IMR-90 (cell line): ENCODE measurements around the gene INTU. TPM values are rescaled to one million over a fixed set of nuclear protein-coding genes. Genes with fewer than 3 reads are reported as not detected.

Experiments
- ATAC-seq: fragments of 200-7000 bp; cut with Tn5 transposase; 2 replicates; pipeline ENCODE4 v1.9.1; 2020; ENCODE audit warnings: low read depth, mild to moderate bottlenecking, moderate library complexity
- BruUV-seq: library from RNA; stranded (reverse); fragments of 400-500 nt; replicated peaks from 2 replicates; lab custom pipeline; 2021; lab: Mats Ljungman, UMichigan
- CTCF ChIA-PET: fragments of 300-600 bp; formaldehyde crosslinking; extraction: SDS; loops from one replicate; lab custom pipeline; 2021; ENCODE audit warnings: antibody characterized with exemption; lab: Yijun Ruan, JAX
- POLR2A ChIA-PET: fragments of 300-600 bp; sonication (Branson Sonifier 250); formaldehyde crosslinking; loops from one replicate; lab custom pipeline; 2022; ENCODE audit warnings: antibody characterized with exemption; ENCODE audit not compliant: unreplicated experiment; lab: Charles Lee
- DNase-seq: peaks from one replicate; pipeline ENCODE4 v3.0.0; 2013
- H2AFZ ChIP-seq: replicated peaks from 2 replicates; pipeline ENCODE3; 2013; ENCODE audit warnings: low read length, mild to moderate bottlenecking; ENCODE audit not compliant: poor library complexity
- H2AK5ac ChIP-seq: 2 replicates; pipeline ENCODE4 v1.6.1; 2013; ENCODE audit warnings: low read depth, low read length, inconsistent platforms
- H2AK9ac ChIP-seq: replicated peaks from 2 replicates; pipeline ENCODE3; 2013; ENCODE audit warnings: mild to moderate bottlenecking, low read depth, low read length, moderate library complexity; ENCODE audit not compliant: poor library complexity
- H2BK120ac ChIP-seq: 2 replicates; pipeline ENCODE4 v1.6.1; 2013; ENCODE audit warnings: low read depth, low read length, inconsistent platforms
- H2BK15ac ChIP-seq: 3 replicates; pipeline ENCODE4 v1.6.1; 2013; ENCODE audit warnings: low read depth, low read length, inconsistent platforms
- H2BK20ac ChIP-seq: 2 replicates; pipeline ENCODE4 v1.6.1; 2013; ENCODE audit warnings: low read depth, mild to moderate bottlenecking, inconsistent platforms, low read length, moderate library complexity
- H2BK5ac ChIP-seq: 2 replicates; pipeline ENCODE4 v1.6.1; 2013; ENCODE audit warnings: mild to moderate bottlenecking, low read depth, low read length, inconsistent platforms; ENCODE audit not compliant: poor library complexity, severe bottlenecking
- H3K14ac ChIP-seq: replicated peaks from 2 replicates; pipeline ENCODE4 v1.6.1; 2013; ENCODE audit warnings: low read depth, low read length, inconsistent platforms
- H3K18ac ChIP-seq: 2 replicates; pipeline ENCODE4 v1.6.1; 2013; ENCODE audit warnings: low read depth, low read length, control low read depth
- H3K23ac ChIP-seq: 2 replicates; pipeline ENCODE4 v1.6.1; 2013; ENCODE audit warnings: low read depth, low read length, inconsistent platforms
- H3K27ac ChIP-seq: 2 replicates; pipeline ENCODE4 v1.5.1; 2013; ENCODE audit warnings: mild to moderate bottlenecking, control low read depth, low read length; ENCODE audit not compliant: insufficient read depth
- H3K27me3 ChIP-seq: 2 replicates; pipeline ENCODE4 v1.6.1; 2013; ENCODE audit warnings: low read length; ENCODE audit not compliant: control insufficient read depth, insufficient read depth
- H3K36me3 ChIP-seq: 2 replicates; pipeline ENCODE4 v1.6.1; 2013; ENCODE audit warnings: low read length, mixed read lengths; ENCODE audit not compliant: control insufficient read depth, insufficient read depth
- H3K4ac ChIP-seq: 2 replicates; pipeline ENCODE4 v1.6.1; 2013; ENCODE audit warnings: low read depth, low read length, inconsistent platforms
- H3K4me1 ChIP-seq: 2 replicates; pipeline ENCODE4 v1.6.1; 2013; ENCODE audit warnings: low read length, mixed read lengths; ENCODE audit not compliant: control insufficient read depth, insufficient read depth
- H3K4me2 ChIP-seq: 2 replicates; pipeline ENCODE4 v1.6.1; 2013; ENCODE audit warnings: low read depth, mild to moderate bottlenecking, control low read depth, low read length, moderate library complexity
- H3K4me3 ChIP-seq: 2 replicates; pipeline ENCODE4 v1.5.1; 2013; ENCODE audit warnings: low read depth, mild to moderate bottlenecking, control low read depth, low read length, moderate library complexity; ENCODE audit not compliant: insufficient read depth
- H3K56ac ChIP-seq: 2 replicates; pipeline ENCODE4 v1.6.1; 2013; ENCODE audit warnings: low read length, inconsistent platforms; ENCODE audit not compliant: insufficient read depth; ENCODE audit errors: extremely low read depth
- H3K79me1 ChIP-seq, 2 experiments: 2 replicates each; pipeline ENCODE4 v1.6.1; 2013; ENCODE audit warnings: low read length in 2 of 2, inconsistent platforms in 1 of 2, low read depth in 1 of 2
- H3K9ac ChIP-seq: 2 replicates; pipeline ENCODE4 v1.6.1; 2013; ENCODE audit warnings: low read depth, low read length, control low read depth
- H3K9me1 ChIP-seq: 2 replicates; pipeline ENCODE4 v1.6.1; 2013; ENCODE audit warnings: low read length, inconsistent platforms; ENCODE audit not compliant: insufficient read depth
- H3K9me3 ChIP-seq: 2 replicates; pipeline ENCODE4 v1.6.1; 2013; ENCODE audit warnings: low read length; ENCODE audit not compliant: control insufficient read depth, insufficient read depth
- H4K20me1 ChIP-seq: 2 replicates; pipeline ENCODE4 v1.6.1; 2013; ENCODE audit warnings: low read length, inconsistent platforms; ENCODE audit not compliant: insufficient read depth
- H4K5ac ChIP-seq: 2 replicates; pipeline ENCODE4 v1.6.1; 2013; ENCODE audit warnings: mild to moderate bottlenecking, low read depth, low read length, control low read depth
- H4K8ac ChIP-seq, 2 experiments: 2 replicates each; pipeline ENCODE4 v1.6.1; 2013; ENCODE audit warnings: low read depth in 2 of 2, low read length in 2 of 2, control low read depth in 1 of 2, inconsistent platforms in 1 of 2
- H4K91ac ChIP-seq: 2 replicates; pipeline ENCODE4 v1.6.1; 2013; ENCODE audit warnings: low read depth, low read length, inconsistent platforms; ENCODE audit not compliant: insufficient read depth
- BHLHE40 ChIP-seq: fragments of 150-350 bp; IDR thresholded peaks from 2 replicates; pipeline ENCODE4 v1.6.1; 2016; ENCODE audit warnings: mild to moderate bottlenecking, low read depth, low read length
- CEBPB ChIP-seq: IDR thresholded peaks from 2 replicates; pipeline ENCODE4 v1.6.1; 2012; ENCODE audit warnings: low read depth, low read length, improper control_type of control experiment
- CHD1 ChIP-seq: IDR thresholded peaks from 2 replicates; pipeline ENCODE4 v1.6.1; 2012; ENCODE audit warnings: low read depth, low read length, improper control_type of control experiment
- CTCF ChIP-seq: conservative IDR thresholded peaks from 2 replicates; pipeline ENCODE4 v1.5.1; 2012; ENCODE audit warnings: mild to moderate bottlenecking, low read depth, low read length, improper control_type of control experiment
- ELK1 ChIP-seq: fragments of 150-350 bp; IDR thresholded peaks from 2 replicates; pipeline ENCODE4 v1.6.1; 2016; ENCODE audit warnings: low read depth, mild to moderate bottlenecking, low read length, moderate library complexity, borderline replicate concordance
- FOS ChIP-seq: fragments of 150-350 bp; IDR thresholded peaks from 2 replicates; pipeline ENCODE4 v1.6.1; 2016; ENCODE audit warnings: low read depth, low read length
- MAFK ChIP-seq: IDR thresholded peaks from 2 replicates; pipeline ENCODE4 v1.6.1; 2012; ENCODE audit warnings: low read depth, low read length, improper control_type of control experiment
- MAZ ChIP-seq: IDR thresholded peaks from 2 replicates; pipeline ENCODE4 v1.6.1; 2012; ENCODE audit warnings: low read depth, mild to moderate bottlenecking, low read length, improper control_type of control experiment, moderate library complexity, borderline replicate concordance
- MXI1 ChIP-seq: IDR thresholded peaks from 2 replicates; pipeline ENCODE4 v1.6.1; 2012; ENCODE audit warnings: low read depth, mild to moderate bottlenecking, low read length, moderate library complexity, borderline replicate concordance
- NFE2L2 ChIP-seq: fragments of 150-350 bp; IDR thresholded peaks from 2 replicates; pipeline ENCODE4 v1.6.1; 2016; ENCODE audit warnings: low read depth, mild to moderate bottlenecking, low read length
- POLR2A ChIP-seq: IDR thresholded peaks from 2 replicates; pipeline ENCODE4 v1.6.1; 2012; ENCODE audit warnings: mild to moderate bottlenecking, low read depth, low read length
- RAD21 ChIP-seq: IDR thresholded peaks from 2 replicates; pipeline ENCODE4 v1.6.1; 2012; ENCODE audit warnings: low read length, improper control_type of control experiment
- RCOR1 ChIP-seq: IDR thresholded peaks from 2 replicates; pipeline ENCODE4 v1.6.1; 2012; ENCODE audit warnings: mild to moderate bottlenecking, low read length, improper control_type of control experiment; ENCODE audit not compliant: insufficient replicate concordance
- RFX5 ChIP-seq: IDR thresholded peaks from 2 replicates; pipeline ENCODE4 v1.8.0; 2012; ENCODE audit warnings: low read depth, mild to moderate bottlenecking, low read length, moderate library complexity
- SMC3 ChIP-seq: fragments of 150-350 bp; IDR thresholded peaks from 2 replicates; pipeline ENCODE4 v1.6.1; 2016; ENCODE audit warnings: low read depth, mild to moderate bottlenecking, antibody characterized with exemption, low read length, moderate library complexity
- USF2 ChIP-seq: fragments of 150-350 bp; IDR thresholded peaks from 2 replicates; pipeline ENCODE4 v1.6.1; 2017; ENCODE audit warnings: mild to moderate bottlenecking, antibody characterized with exemption, low read length, low read depth
- WGBS, 2 experiments: methylation state at CpG; one replicate each; pipeline versions ENCODE4 v1.1.5 to v1.1.7; 2013; ENCODE audit warnings: missing lambda C conversion rate in 2 of 2; ENCODE audit not compliant: insufficient read length in 1 of 2; ENCODE audit errors: extremely low coverage in 2 of 2; 5-methylcytosine and 5-hydroxymethylcytosine counted together
- dilution Hi-C: fragments of 300-500 bp; cut with HindIII; formaldehyde crosslinking; loops from one replicate; pipeline ENCODE4 v1.14.3; 2018; ENCODE audit warnings: low sequenced_read_pairs; ENCODE audit not compliant: unreplicated experiment
- in situ Hi-C: fragments of 300-500 bp; cut with MboI; formaldehyde crosslinking; loops from 3 replicates; pipeline ENCODE4 v1.14.3; 2019; ENCODE audit warnings: low sequenced_read_pairs, inconsistent platforms, mixed read lengths
- intact Hi-C: fragments of 100-400 bp; cut with micrococcal nuclease; formaldehyde crosslinking; loops from 2 replicates; pipeline ENCODE4 v1.10.0; 2022
- polyA plus RNA-seq, 3 experiments: library from polyadenylated mRNA; depleted of rRNA; stranded (reverse); fragments of >200 nt; gene quantifications; 2 replicates each; pipeline ENCODE4 v1.2.3, GENCODE V29; 2012; ENCODE audit warnings: low replicate concordance in 1 of 3
- total RNA-seq: library from RNA; depleted of rRNA; stranded (reverse); fragments of >200 nt; gene quantifications from 2 replicates; pipeline ENCODE4 v1.2.3, GENCODE V29; 2012

INTU gene
- total and polyA plus RNA-seq, 2 of the 4 experiments (the other 2 are of a cell fraction), result 6.5 to 10.8 TPM

- DNase-seq (no peak), ATAC-seq (no peak)
- Histone ChIP-seq H3K4ac (no peak overlapping the region), H2AK5ac (no peak overlapping the region), H3K9me3 (peaks cover 3% of the 10 kb centered on the region; the same call in 1 of the 2 replicates), H4K8ac (no peak overlapping the region), H3K9ac (no peak overlapping the region), H3K27me3 (no peaks in the 10 kb centered on the region), H2AK9ac (no peak overlapping the region), H4K20me1 (no peaks in the 10 kb centered on the region), H2BK5ac (no peak overlapping the region), H3K18ac (no peak overlapping the region), H2BK15ac (no peak overlapping the region), H3K4me1 (no peaks in the 10 kb centered on the region), H3K56ac (no peak overlapping the region), H2BK20ac (no peak overlapping the region), H4K5ac (no peak overlapping the region), H2AFZ (no peak overlapping the region), H3K14ac (no peak overlapping the region), H3K9me1 (no peaks in the 10 kb centered on the region), H3K27ac (no peak overlapping the region), H4K91ac (no peak overlapping the region), H3K4me3 (no peak overlapping the region), H3K36me3 (peaks cover 2% of the 10 kb centered on the region; the same call in 1 of the 2 replicates), H3K23ac (no peak overlapping the region), H2BK120ac (no peak overlapping the region), H3K4me2 (no peak overlapping the region), H3K79me1 (peaks cover 0 to 2% of the 10 kb centered on the region in 2 experiments; a peak in 1 of 4 replicates)
- in situ Hi-C loops (no loop called here), intact Hi-C loops (no loop called here), dilution Hi-C loops (no loop called here)
- TF ChIP-seq POLR2A (no peak), RFX5 (no peak), SMC3 (no peak), ELK1 (no peak), USF2 (no peak), NFE2L2 (no peak), CTCF (no peak), RCOR1 (no peak), CEBPB (no peak), CHD1 (no peak), FOS (no peak), MAZ (no peak), MAFK (no peak), BHLHE40 (no peak), RAD21 (no peak), MXI1 (no peak)
- CTCF ChIA-PET, result no interaction called here
- no CpG with 5 or more reads among the region's 2 CpGs for WGBS, 2 experiments
- BruUV-seq, result no TSS peak
- POLR2A ChIA-PET, result no interaction called here
Measured at GRCh38 chr4:127672111-127672510, 39.4 kb downstream of the INTU start.
